Vagina (tissue), 2 donors: ENCODE results near the gene DGKI.

Experiments
- POLR2A ChIP-seq, 2 donors: fragments of 450-650 bp; IDR thresholded peaks; one replicate each; pipeline ENCODE4 v1.6.1; 2017; ENCODE audit warnings: antibody characterized with exemption in 2 of 2, mild to moderate bottlenecking in 2 of 2, moderate library complexity in 2 of 2
- TF ChIP-seq, protein P1 (sequence below), 3 experiments: fragments of 450-650 bp in 2 of 3; fragments of 200-600 bp in 1 of 3; sonication (generic) in 1 of 3; IDR thresholded peaks; one replicate each; pipeline ENCODE4 v1.5.1; 2017 to 2019; ENCODE audit warnings: antibody characterized with exemption in 3 of 3, mild to moderate bottlenecking in 2 of 3, moderate library complexity in 2 of 3

DNA sequence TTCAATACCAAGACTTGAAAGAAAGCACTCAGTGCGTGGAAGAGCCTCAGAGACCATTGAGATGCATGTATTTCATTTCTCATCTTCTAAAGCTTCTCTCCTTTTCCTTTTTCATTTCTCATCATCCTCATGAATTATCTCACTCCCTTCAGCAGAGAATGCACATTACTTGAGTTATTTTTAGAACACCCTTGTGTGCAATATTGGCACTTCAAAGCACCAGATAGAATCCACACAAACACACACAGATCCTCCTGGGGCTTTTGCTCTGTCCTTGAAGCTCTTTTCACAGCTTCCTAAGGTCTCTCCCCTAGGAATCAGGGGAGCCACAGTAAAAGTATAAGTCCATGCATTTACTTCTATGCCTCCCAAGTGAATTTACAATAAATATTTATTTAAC lies 18.3 kb downstream of the DGKI start:
- TF ChIP-seq, protein P1, sequence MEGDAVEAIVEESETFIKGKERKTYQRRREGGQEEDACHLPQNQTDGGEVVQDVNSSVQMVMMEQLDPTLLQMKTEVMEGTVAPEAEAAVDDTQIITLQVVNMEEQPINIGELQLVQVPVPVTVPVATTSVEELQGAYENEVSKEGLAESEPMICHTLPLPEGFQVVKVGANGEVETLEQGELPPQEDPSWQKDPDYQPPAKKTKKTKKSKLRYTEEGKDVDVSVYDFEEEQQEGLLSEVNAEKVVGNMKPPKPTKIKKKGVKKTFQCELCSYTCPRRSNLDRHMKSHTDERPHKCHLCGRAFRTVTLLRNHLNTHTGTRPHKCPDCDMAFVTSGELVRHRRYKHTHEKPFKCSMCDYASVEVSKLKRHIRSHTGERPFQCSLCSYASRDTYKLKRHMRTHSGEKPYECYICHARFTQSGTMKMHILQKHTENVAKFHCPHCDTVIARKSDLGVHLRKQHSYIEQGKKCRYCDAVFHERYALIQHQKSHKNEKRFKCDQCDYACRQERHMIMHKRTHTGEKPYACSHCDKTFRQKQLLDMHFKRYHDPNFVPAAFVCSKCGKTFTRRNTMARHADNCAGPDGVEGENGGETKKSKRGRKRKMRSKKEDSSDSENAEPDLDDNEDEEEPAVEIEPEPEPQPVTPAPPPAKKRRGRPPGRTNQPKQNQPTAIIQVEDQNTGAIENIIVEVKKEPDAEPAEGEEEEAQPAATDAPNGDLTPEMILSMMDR (IDR thresholded peaks at IDR 0.05) = no peak
- no peak for TF ChIP-seq POLR2A (IDR thresholded peaks at IDR 0.05)
